ENCODE data around the gene CCS. TPM values are rescaled to one million over a fixed set of nuclear protein-coding genes. Genes with fewer than 3 reads are reported as not detected.

Gene CCS
- total and polyA plus RNA-seq, 8 donors = 19.3 to 131 (median 59.1) TPM

DNA sequence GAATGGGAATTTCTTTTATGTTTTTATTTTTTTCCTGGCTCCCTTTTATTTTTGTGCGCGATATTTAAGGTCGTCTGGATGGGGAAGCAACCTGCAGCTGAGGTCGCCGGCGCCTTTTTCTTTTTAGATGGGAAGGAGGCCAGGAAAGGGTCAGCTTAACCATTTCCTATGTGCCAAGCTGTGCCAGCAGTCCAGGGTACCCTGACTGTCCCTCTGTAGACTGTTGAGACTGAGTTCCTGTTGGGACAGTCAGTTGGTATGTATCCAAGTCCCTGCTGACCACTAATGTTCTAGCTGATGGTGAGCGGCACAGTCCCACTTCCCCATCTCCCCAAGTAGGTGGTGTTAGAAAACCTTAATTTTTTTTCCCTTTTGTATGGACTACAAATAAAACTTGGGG, 33.9 kb downstream of the CCS start:
- H3K4me1 ChIP-seq = peaks cover 25 to 59% (median 45%) of the 10 kb centered on the region in 4 donors
- intact Hi-C loops (cut with DNase I; ENCODE audit: low total_unique reads) = no loop called here
- no peaks in the 10 kb centered on the region for H3K27me3 ChIP-seq
- H3K9me3 ChIP-seq = no peaks in the 10 kb centered on the region
- WGBS, 5 donors = 80 to 92% (median 86%) methylated on average over 7 of the region's 7 CpGs
- H3K27ac ChIP-seq = no peak overlapping the region
- H3K36me3 ChIP-seq = peaks cover 54 to 84% (median 78%) of the 10 kb centered on the region in 4 donors
- H3K4me3 ChIP-seq = no peak overlapping the region
- TF ChIP-seq, protein P1, sequence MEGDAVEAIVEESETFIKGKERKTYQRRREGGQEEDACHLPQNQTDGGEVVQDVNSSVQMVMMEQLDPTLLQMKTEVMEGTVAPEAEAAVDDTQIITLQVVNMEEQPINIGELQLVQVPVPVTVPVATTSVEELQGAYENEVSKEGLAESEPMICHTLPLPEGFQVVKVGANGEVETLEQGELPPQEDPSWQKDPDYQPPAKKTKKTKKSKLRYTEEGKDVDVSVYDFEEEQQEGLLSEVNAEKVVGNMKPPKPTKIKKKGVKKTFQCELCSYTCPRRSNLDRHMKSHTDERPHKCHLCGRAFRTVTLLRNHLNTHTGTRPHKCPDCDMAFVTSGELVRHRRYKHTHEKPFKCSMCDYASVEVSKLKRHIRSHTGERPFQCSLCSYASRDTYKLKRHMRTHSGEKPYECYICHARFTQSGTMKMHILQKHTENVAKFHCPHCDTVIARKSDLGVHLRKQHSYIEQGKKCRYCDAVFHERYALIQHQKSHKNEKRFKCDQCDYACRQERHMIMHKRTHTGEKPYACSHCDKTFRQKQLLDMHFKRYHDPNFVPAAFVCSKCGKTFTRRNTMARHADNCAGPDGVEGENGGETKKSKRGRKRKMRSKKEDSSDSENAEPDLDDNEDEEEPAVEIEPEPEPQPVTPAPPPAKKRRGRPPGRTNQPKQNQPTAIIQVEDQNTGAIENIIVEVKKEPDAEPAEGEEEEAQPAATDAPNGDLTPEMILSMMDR (IDR thresholded peaks at IDR 0.05) = no peak
- TF ChIP-seq EP300 (IDR thresholded peaks at IDR 0.05) (no peak), POLR2A (IDR thresholded peaks at IDR 0.05) (no peak), POLR2AphosphoS5 (IDR thresholded peaks at IDR 0.05) (no peak)
- no peak for DNase-seq

DNA sequence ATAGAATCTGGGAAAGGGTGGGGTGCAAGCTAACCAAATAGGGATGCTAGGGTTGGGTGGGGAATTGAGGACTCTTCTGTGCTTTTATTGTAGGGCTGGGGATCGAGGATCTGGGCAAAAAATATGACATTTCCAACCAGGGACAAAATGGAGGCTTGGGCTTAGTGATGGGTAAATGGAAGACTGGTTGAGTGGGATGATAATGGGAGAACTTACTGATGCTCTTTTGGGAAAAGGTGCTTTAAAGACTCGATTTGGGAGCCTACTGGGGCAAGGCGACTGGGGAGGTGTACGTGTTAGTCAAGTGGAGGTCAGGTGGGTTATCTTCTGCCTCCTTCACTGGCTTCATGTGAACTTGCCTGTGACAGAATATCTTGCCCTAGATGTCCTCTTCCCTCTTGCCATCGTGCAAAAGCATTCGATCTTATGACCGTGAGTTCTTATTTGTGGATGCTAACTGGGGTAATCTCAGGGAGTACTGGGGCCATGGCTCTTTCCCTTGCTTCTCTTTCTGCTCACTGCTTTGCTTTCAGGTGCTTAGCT, 35.1 kb downstream of the CCS start:
- Histone ChIP-seq H3K27ac (no peak overlapping the region), H3K4me1 (peaks cover 13 to 56% (median 39%) of the 10 kb centered on the region in 4 donors), H3K9me3 (no peaks in the 10 kb centered on the region), H3K36me3 (peaks cover 48 to 88% (median 80%) of the 10 kb centered on the region in 4 donors), H3K4me3 (no peak overlapping the region), H3K27me3 (no peaks in the 10 kb centered on the region)
- WGBS, 5 donors = 83 to 88% (median 85%) methylated on average over 7 of the region's 7 CpGs
- intact Hi-C loops (cut with DNase I; ENCODE audit: low total_unique reads) = no loop called here
- TF ChIP-seq, protein P1 (IDR thresholded peaks at IDR 0.05) = no peak
- DNase-seq = no peak

DNA sequence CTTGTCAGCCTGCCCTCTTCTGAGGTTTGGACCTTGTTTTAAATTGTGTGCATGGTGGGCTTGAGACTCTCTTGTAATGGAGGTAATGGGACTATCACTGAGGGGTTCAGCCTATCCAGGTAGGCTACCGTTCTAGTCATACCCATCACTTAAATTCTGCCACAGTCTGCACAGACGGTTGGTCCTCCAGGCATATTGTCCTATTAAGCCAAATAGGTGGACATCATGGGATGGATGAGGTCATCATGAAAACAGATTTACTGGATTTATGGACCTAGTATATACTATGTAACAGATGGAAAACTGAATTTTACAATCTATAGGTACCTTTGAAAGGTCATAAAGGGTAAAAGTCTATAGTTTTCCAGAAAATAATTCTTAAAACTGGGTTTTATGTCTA, 36.4 kb downstream of the CCS start:
- Histone ChIP-seq H3K36me3 (peaks cover 44 to 86% (median 77%) of the 10 kb centered on the region in 4 donors), H3K9me3 (no peaks in the 10 kb centered on the region), H3K27ac (no peak overlapping the region), H3K27me3 (no peaks in the 10 kb centered on the region), H3K4me1 (peaks cover 3 to 44% (median 29%) of the 10 kb centered on the region in 4 donors), H3K4me3 (no peak overlapping the region)
- intact Hi-C loops (cut with DNase I; ENCODE audit: low total_unique reads) = no loop called here
- TF ChIP-seq, protein P1 (IDR thresholded peaks at IDR 0.05) = no peak
- TF ChIP-seq POLR2A (IDR thresholded peaks at IDR 0.05) = no peak
- TF ChIP-seq POLR2AphosphoS5 (IDR thresholded peaks at IDR 0.05) = no peak
- no peak for DNase-seq
- 75 to 90% (median 84%) methylated on average over 2 of the region's 2 CpGs for whole genome bisulfite sequencing, 5 donors

DNA sequence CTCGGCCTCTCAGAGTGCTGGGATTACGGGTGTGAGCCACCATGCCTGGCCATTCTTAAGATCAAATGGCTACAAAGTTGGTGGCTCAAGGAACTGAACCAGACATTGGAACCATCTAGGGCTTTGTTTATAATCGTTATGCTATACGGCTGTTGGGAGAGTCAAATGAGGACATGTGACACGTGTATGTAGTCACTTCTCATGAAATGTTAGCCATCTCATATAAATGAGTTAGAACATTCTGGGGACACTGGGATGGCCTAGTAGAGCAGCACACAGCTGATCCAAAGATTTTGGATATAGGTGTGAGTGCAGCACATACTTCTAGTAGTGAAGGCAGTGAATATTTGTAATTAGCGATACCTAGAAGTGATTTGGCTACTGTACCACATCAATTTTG, 38.9 kb downstream of the CCS start:
- whole genome bisulfite sequencing, 5 donors = 81 to 87% (median 85%) methylated on average over 5 to 6 of the region's 6 CpGs
- intact Hi-C loops (cut with DNase I; ENCODE audit: low total_unique reads) = no loop called here

More for the DNA sequence above, 38.9 kb downstream of the CCS start:
- no peaks in the 10 kb centered on the region for H3K9me3 ChIP-seq
- H3K4me1 ChIP-seq = peaks cover under 1 to 42% (median 21%) of the 10 kb centered on the region in 4 donors
- H3K4me3 ChIP-seq = no peak overlapping the region
- H3K27ac ChIP-seq = no peak overlapping the region
- TF ChIP-seq EP300 (IDR thresholded peaks at IDR 0.05) (no peak), POLR2AphosphoS5 (IDR thresholded peaks at IDR 0.05) (no peak), POLR2A (IDR thresholded peaks at IDR 0.05) (no peak)
- TF ChIP-seq, protein P1 (IDR thresholded peaks at IDR 0.05) = no peak
- H3K36me3 ChIP-seq = peaks cover 24 to 80% (median 60%) of the 10 kb centered on the region in 4 donors
- DNase-seq = no peak
- H3K27me3 ChIP-seq = no peaks in the 10 kb centered on the region
